ENCODE results near the gene CCL22. TPM values are rescaled to one million over a fixed set of nuclear protein-coding genes. Genes with fewer than 3 reads are reported as not detected.

Gene CCL22
- total and polyA plus RNA-seq, 2 donors (not counting 1 experiment from before 2014, with no cell fraction given) = not detected

DNA sequence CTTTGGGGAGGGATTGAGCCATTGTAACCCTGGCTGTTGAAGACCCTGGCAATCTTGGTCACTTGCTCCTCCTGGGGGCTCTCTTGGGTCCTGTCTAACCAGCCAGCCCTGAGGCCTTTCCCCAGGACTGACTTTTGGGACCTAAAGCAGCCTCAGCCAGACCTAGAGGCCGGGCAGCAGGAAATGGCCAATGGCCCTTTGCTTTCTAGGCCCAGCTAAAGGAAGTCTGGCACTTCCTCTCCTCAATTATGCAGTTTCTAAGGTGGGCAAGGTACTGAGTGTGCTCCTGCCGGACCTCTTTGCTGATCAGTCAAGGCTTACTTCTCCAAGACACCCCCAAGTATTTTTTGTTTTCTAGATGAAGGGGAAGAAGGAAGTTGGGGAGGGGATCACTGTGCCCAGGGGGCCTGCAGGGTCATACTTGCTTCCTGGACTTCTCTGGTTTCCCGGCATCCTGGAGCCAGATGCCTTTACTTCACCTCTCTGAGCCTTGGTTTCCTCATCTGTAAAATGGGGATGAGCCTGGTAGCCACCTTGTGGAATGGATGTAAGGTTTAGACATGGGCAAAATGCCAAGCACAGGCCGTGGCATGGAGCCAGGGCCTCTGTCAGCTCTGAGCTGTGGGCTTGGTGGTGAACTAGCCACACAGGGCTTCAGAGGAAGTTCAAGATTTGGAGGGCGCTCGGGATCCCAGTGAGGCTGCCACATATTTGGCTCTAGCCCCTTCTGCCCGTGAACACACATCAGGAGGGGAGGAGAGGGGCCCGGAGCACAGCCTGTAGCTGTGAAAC, 22.3 kb downstream of the CCL22 start:
- Histone ChIP-seq H3K27me3 (ENCODE audit: control insufficient read depth, insufficient read depth, low read length) (no peaks in the 10 kb centered on the region), H3K4me1 (ENCODE audit: control insufficient read depth, extremely low read depth, insufficient read depth, low read length) (no peaks in the 10 kb centered on the region), H4K20me1 (ENCODE audit: control insufficient read depth, extremely low read depth, insufficient read depth, low read length) (no peaks in the 10 kb centered on the region), H3K4me3 (replicated peaks in 1 of 4; ENCODE audit: control extremely low read depth in 1 of 4, insufficient read depth in 1 of 4, low read depth in 3 of 4, low read length in 4 of 4) (no peak overlapping the region), H3K36me3 (ENCODE audit: control insufficient read depth, insufficient read depth, low read length) (no peaks in the 10 kb centered on the region), H3K9me3 (ENCODE audit: control insufficient read depth, insufficient read depth, low read depth, low read length) (no peaks in the 10 kb centered on the region), H3K27ac (ENCODE audit: insufficient read depth, low read length) (no peak overlapping the region), H3K9ac (ENCODE audit: insufficient read depth, low read length) (no peak overlapping the region), H3K4me2 (ENCODE audit: extremely low read depth, insufficient read depth, low read length) (no peak overlapping the region), H3K79me2 (ENCODE audit: control insufficient read depth, insufficient read depth, low read length) (no peaks in the 10 kb centered on the region), H2AFZ (ENCODE audit: low read length) (no peak overlapping the region)
- no peak for TF ChIP-seq EZH2 (IDR thresholded peaks at IDR 0.05; ENCODE audit: low read length, missing control alignments)
- TF ChIP-seq, protein P1, sequence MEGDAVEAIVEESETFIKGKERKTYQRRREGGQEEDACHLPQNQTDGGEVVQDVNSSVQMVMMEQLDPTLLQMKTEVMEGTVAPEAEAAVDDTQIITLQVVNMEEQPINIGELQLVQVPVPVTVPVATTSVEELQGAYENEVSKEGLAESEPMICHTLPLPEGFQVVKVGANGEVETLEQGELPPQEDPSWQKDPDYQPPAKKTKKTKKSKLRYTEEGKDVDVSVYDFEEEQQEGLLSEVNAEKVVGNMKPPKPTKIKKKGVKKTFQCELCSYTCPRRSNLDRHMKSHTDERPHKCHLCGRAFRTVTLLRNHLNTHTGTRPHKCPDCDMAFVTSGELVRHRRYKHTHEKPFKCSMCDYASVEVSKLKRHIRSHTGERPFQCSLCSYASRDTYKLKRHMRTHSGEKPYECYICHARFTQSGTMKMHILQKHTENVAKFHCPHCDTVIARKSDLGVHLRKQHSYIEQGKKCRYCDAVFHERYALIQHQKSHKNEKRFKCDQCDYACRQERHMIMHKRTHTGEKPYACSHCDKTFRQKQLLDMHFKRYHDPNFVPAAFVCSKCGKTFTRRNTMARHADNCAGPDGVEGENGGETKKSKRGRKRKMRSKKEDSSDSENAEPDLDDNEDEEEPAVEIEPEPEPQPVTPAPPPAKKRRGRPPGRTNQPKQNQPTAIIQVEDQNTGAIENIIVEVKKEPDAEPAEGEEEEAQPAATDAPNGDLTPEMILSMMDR (conservative IDR thresholded peaks at IDR 0.05 in 1 of 2, IDR thresholded peaks at IDR 0.05 in 1 of 2; ENCODE audit: low read depth in 1 of 2, low read length in 2 of 2) = no peak
- peak in 1 of 2 donors; percentile 25 for DNase-seq (ENCODE audit: low read depth in 2 of 2)

DNA sequence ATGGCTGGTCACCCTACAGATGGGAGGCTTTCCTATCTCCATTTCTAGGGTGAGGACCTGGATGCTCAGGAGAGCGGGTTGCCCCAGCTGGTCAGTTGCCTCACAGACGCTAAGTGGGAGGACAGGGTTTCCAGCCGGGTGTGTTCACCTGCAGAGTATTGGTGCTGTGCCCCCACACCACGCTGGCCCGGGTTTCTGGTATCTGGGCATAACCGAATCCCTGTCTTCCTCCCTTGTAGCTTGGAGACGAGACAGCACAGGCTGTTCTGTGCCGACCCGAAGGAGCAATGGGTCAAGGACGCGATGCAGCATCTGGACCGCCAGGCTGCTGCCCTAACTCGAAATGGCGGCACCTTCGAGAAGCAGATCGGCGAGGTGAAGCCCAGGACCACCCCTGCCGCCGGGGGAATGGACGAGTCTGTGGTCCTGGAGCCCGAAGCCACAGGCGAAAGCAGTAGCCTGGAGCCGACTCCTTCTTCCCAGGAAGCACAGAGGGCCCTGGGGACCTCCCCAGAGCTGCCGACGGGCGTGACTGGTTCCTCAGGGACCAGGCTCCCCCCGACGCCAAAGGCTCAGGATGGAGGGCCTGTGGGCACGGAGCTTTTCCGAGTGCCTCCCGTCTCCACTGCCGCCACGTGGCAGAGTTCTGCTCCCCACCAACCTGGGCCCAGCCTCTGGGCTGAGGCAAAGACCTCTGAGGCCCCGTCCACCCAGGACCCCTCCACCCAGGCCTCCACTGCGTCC, 23.4 kb downstream of the CCL22 start:
- Histone ChIP-seq H3K27ac (ENCODE audit: insufficient read depth, low read length) (no peak overlapping the region), H3K27me3 (ENCODE audit: control insufficient read depth, insufficient read depth, low read length) (no peaks in the 10 kb centered on the region), H3K79me2 (ENCODE audit: control insufficient read depth, insufficient read depth, low read length) (no peaks in the 10 kb centered on the region), H3K9ac (ENCODE audit: insufficient read depth, low read length) (no peak overlapping the region), H3K4me1 (ENCODE audit: control insufficient read depth, extremely low read depth, insufficient read depth, low read length) (no peaks in the 10 kb centered on the region), H3K36me3 (ENCODE audit: control insufficient read depth, insufficient read depth, low read length) (no peaks in the 10 kb centered on the region), H3K4me2 (ENCODE audit: extremely low read depth, insufficient read depth, low read length) (no peak overlapping the region), H4K20me1 (ENCODE audit: control insufficient read depth, extremely low read depth, insufficient read depth, low read length) (no peaks in the 10 kb centered on the region), H2AFZ (ENCODE audit: low read length) (no peak overlapping the region), H3K9me3 (ENCODE audit: control insufficient read depth, insufficient read depth, low read depth, low read length) (no peaks in the 10 kb centered on the region), H3K4me3 (replicated peaks in 1 of 4; ENCODE audit: control extremely low read depth in 1 of 4, insufficient read depth in 1 of 4, low read depth in 3 of 4, low read length in 4 of 4) (no peak overlapping the region)
- TF ChIP-seq, protein P1 (conservative IDR thresholded peaks at IDR 0.05 in 1 of 2, IDR thresholded peaks at IDR 0.05 in 1 of 2; ENCODE audit: low read depth in 1 of 2, low read length in 2 of 2) = no peak
- no peak for TF ChIP-seq EZH2 (IDR thresholded peaks at IDR 0.05; ENCODE audit: low read length, missing control alignments)
- no peak for DNase-seq (ENCODE audit: low read depth in 2 of 2)

DNA sequence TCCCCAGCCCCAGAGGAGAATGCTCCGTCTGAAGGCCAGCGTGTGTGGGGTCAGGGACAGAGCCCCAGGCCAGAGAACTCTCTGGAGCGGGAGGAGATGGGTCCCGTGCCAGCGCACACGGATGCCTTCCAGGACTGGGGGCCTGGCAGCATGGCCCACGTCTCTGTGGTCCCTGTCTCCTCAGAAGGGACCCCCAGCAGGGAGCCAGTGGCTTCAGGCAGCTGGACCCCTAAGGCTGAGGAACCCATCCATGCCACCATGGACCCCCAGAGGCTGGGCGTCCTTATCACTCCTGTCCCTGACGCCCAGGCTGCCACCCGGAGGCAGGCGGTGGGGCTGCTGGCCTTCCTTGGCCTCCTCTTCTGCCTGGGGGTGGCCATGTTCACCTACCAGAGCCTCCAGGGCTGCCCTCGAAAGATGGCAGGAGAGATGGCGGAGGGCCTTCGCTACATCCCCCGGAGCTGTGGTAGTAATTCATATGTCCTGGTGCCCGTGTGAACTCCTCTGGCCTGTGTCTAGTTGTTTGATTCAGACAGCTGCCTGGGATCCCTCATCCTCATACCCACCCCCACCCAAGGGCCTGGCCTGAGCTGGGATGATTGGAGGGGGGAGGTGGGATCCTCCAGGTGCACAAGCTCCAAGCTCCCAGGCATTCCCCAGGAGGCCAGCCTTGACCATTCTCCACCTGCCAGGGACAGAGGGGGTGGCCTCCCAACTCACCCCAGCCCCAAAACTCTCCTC, 24.1 kb downstream of the CCL22 start:
- no peak overlapping the region for H2AFZ ChIP-seq (ENCODE audit: low read length)
- H3K27ac ChIP-seq (ENCODE audit: insufficient read depth, low read length) = no peak overlapping the region
- no peak for DNase-seq (ENCODE audit: low read depth in 2 of 2)
- no peaks in the 10 kb centered on the region for H3K27me3 ChIP-seq (ENCODE audit: control insufficient read depth, insufficient read depth, low read length)
- TF ChIP-seq, protein P1 (conservative IDR thresholded peaks at IDR 0.05 in 1 of 2, IDR thresholded peaks at IDR 0.05 in 1 of 2; ENCODE audit: low read depth in 1 of 2, low read length in 2 of 2) = no peak
- TF ChIP-seq EZH2 (IDR thresholded peaks at IDR 0.05; ENCODE audit: low read length, missing control alignments) = no peak
- H3K4me1 ChIP-seq (ENCODE audit: control insufficient read depth, extremely low read depth, insufficient read depth, low read length) = no peaks in the 10 kb centered on the region
- H3K9ac ChIP-seq (ENCODE audit: insufficient read depth, low read length) = no peak overlapping the region
- no peak overlapping the region for H3K4me2 ChIP-seq (ENCODE audit: extremely low read depth, insufficient read depth, low read length)
- no peaks in the 10 kb centered on the region for H4K20me1 ChIP-seq (ENCODE audit: control insufficient read depth, extremely low read depth, insufficient read depth, low read length)
- no peaks in the 10 kb centered on the region for H3K79me2 ChIP-seq (ENCODE audit: control insufficient read depth, insufficient read depth, low read length)
- H3K36me3 ChIP-seq (ENCODE audit: control insufficient read depth, insufficient read depth, low read length) = no peaks in the 10 kb centered on the region
- H3K4me3 ChIP-seq (replicated peaks in 1 of 4; ENCODE audit: control extremely low read depth in 1 of 4, insufficient read depth in 1 of 4, low read depth in 3 of 4, low read length in 4 of 4) = no peak overlapping the region
- no peaks in the 10 kb centered on the region for H3K9me3 ChIP-seq (ENCODE audit: control insufficient read depth, insufficient read depth, low read depth, low read length)
